GM23338 (cell line): ENCODE measurements around the gene IL21R. TPM values are rescaled to one million over a fixed set of nuclear protein-coding genes. Genes with fewer than 3 reads are reported as not detected.

Experiments used
- ATAC-seq: fragments of 200-7000 bp; cut with Tn5 transposase; 3 replicates; pipeline ENCODE4 v1.9.1; 2020
- DNase-seq: peaks from one replicate; pipeline ENCODE4 v3.0.0-alpha.2; 2015; ENCODE audit warnings: low spot score
- H2AFZ ChIP-seq: fragments of 200-600 bp; sonication (generic); 2 replicates; pipeline ENCODE4 v1.8.0; 2016; ENCODE audit warnings: antibody characterized with exemption, mild to moderate bottlenecking, moderate library complexity
- H3F3A ChIP-seq: fragments of 200-600 bp; sonication (generic); replicated peaks from 2 replicates; pipeline ENCODE4 v1.8.0; 2017; ENCODE audit warnings: antibody characterized with exemption, mixed run types, low read depth
- H3K27ac ChIP-seq: fragments of 200-600 bp; sonication (generic); 2 replicates; pipeline ENCODE4 v1.6.1; 2016; ENCODE audit warnings: low read depth
- H3K27me3 ChIP-seq: fragments of 200-600 bp; sonication (generic); 2 replicates; pipeline ENCODE4 v1.8.0; 2016; ENCODE audit warnings: mild to moderate bottlenecking, mixed run types, moderate library complexity; ENCODE audit not compliant: insufficient read depth
- H3K36me3 ChIP-seq: fragments of 200-600 bp; sonication (generic); 2 replicates; pipeline ENCODE4 v1.8.0; 2016; ENCODE audit warnings: mild to moderate bottlenecking; ENCODE audit not compliant: insufficient read depth
- H3K4me1 ChIP-seq: fragments of 200-600 bp; sonication (generic); 2 replicates; pipeline ENCODE4 v1.8.0; 2016; ENCODE audit warnings: mild to moderate bottlenecking, moderate library complexity; ENCODE audit not compliant: insufficient read depth
- H3K4me2 ChIP-seq: fragments of 200-600 bp; sonication (generic); 2 replicates; pipeline ENCODE4 v1.7.1; 2017; ENCODE audit warnings: mixed run types
- H3K4me3 ChIP-seq: fragments of 200-600 bp; sonication (generic); 2 replicates; pipeline ENCODE4 v1.6.1; 2016; ENCODE audit warnings: mixed run types
- H3K79me2 ChIP-seq: fragments of 200-600 bp; sonication (generic); replicated peaks from 2 replicates; pipeline ENCODE4 v1.8.0; 2017; ENCODE audit warnings: mild to moderate bottlenecking; ENCODE audit not compliant: insufficient read depth
- H3K9me2 ChIP-seq: fragments of 200-600 bp; sonication (generic); 2 replicates; pipeline ENCODE4 v1.8.0; 2017; ENCODE audit not compliant: insufficient read depth
- H4K20me1 ChIP-seq: fragments of 200-600 bp; sonication (generic); replicated peaks from 2 replicates; pipeline ENCODE4 v1.8.0; 2017; ENCODE audit warnings: mild to moderate bottlenecking; ENCODE audit not compliant: insufficient read depth
- H3K27ac Mint-ChIP-seq: 2 replicates; pipeline ENCODE4 v1.8.0; 2020; ENCODE audit warnings: inconsistent platforms, mild to moderate bottlenecking, moderate library complexity, mixed read lengths
- H3K27me3 Mint-ChIP-seq: 3 replicates; pipeline ENCODE4 v1.8.0; 2022; ENCODE audit warnings: low read depth, mild to moderate bottlenecking, moderate library complexity, mixed read lengths, inconsistent platforms; ENCODE audit not compliant: insufficient read depth, poor library complexity
- H3K36me3 Mint-ChIP-seq: 3 replicates; pipeline ENCODE4 v1.8.0; 2021; ENCODE audit warnings: low read depth, mild to moderate bottlenecking, inconsistent platforms, moderate library complexity, mixed read lengths
- H3K4me1 Mint-ChIP-seq: 3 replicates; pipeline ENCODE4 v1.8.0; 2020; ENCODE audit warnings: mild to moderate bottlenecking, inconsistent platforms, mixed read lengths
- H3K4me3 Mint-ChIP-seq: 3 replicates; pipeline ENCODE4 v1.8.0; 2021; ENCODE audit warnings: moderate library complexity, mild to moderate bottlenecking, inconsistent platforms, mixed read lengths
- H3K9me3 Mint-ChIP-seq: 3 replicates; pipeline ENCODE4 v1.8.0; 2020; ENCODE audit warnings: moderate library complexity, mild to moderate bottlenecking, inconsistent platforms, mixed read lengths
- CREB1 ChIP-seq: fragments of 250-450 bp; sonication (Bioruptor Pico); IDR thresholded peaks from 2 replicates; pipeline ENCODE4 v1.5.0; 2020; ENCODE audit warnings: low read depth, mild to moderate bottlenecking, moderate library complexity
- CTCF ChIP-seq, 2 experiments: fragments of 200-600 bp in 1 of 2; sonication (generic) in 1 of 2; conservative IDR thresholded peaks; 2 replicates each; pipeline versions ENCODE4 v1.5.1 to v1.6.1; 2016 to 2017; ENCODE audit warnings: antibody characterized with exemption in 2 of 2, low read depth in 2 of 2, mild to moderate bottlenecking in 2 of 2, moderate library complexity in 1 of 2
- ETS1 ChIP-seq: IDR thresholded peaks from 2 replicates; pipeline ENCODE4 v1.6.1; 2016; ENCODE audit warnings: antibody characterized with exemption
- EZH2 ChIP-seq: fragments of 200-600 bp; sonication (generic); IDR thresholded peaks from one replicate; pipeline ENCODE4 v1.8.0; 2017; ENCODE audit warnings: antibody characterized with exemption, mild to moderate bottlenecking, low read depth; ENCODE audit not compliant: unreplicated experiment
- NANOG ChIP-seq: IDR thresholded peaks from 2 replicates; pipeline ENCODE4 v1.6.1; 2016; ENCODE audit warnings: antibody characterized with exemption, borderline replicate concordance
- REST ChIP-seq: IDR thresholded peaks from one replicate; pipeline ENCODE4 v1.6.1; 2018; ENCODE audit warnings: antibody characterized with exemption; ENCODE audit not compliant: unreplicated experiment
- ZNF114 ChIP-seq: fragments of 250-450 bp; sonication (Bioruptor Pico); IDR thresholded peaks from 2 replicates; pipeline ENCODE4 v1.5.0; 2020; ENCODE audit warnings: mild to moderate bottlenecking, moderate library complexity
- ZNF331 ChIP-seq: fragments of 250-450 bp; sonication (Bioruptor Pico); IDR thresholded peaks from 2 replicates; pipeline ENCODE4 v1.5.0; 2020; ENCODE audit warnings: low read depth, mild to moderate bottlenecking, moderate library complexity
- ZNF462 ChIP-seq: fragments of 250-450 bp; sonication (Bioruptor Pico); IDR thresholded peaks from 2 replicates; pipeline ENCODE4 v1.5.0; 2020; ENCODE audit warnings: mild to moderate bottlenecking, moderate library complexity
- polyA plus RNA-seq: library from polyadenylated mRNA; unstranded; fragments of >200 nt; fragmentation: Nextera tagmentation; extraction: Ambion mirVana; gene quantifications from 2 replicates; pipeline ENCODE4 v1.2.1, GENCODE V29; 2016
- total RNA-seq: library from RNA; depleted of rRNA; stranded (reverse); fragments of >200 nt; shearing (Covaris generic); gene quantifications from 2 replicates; pipeline ENCODE4 v1.2.3, GENCODE V29; 2014

IL21R gene
- total and polyA plus RNA-seq, 2 experiments from 2014 or later: 0.42 to 2.6 TPM

GRCh38 chr16:27492588-27492979 is 90.6 kb downstream of the IL21R start (continued):
- TF ChIP-seq REST (no peak), ETS1 (no peak), ZNF114 (no peak), ZNF331 (CRISPR knock-in tag) (no peak), EZH2 (no peak), CREB1 (CRISPR knock-in tag) (no peak), CTCF (conservative IDR thresholded peaks at IDR 0.05; ENCODE audit: low read depth in 2 of 2) (no peak)

- H3K4me1 Mint-ChIP-seq: no peaks in the 10 kb centered on the region
- no peaks in the 10 kb centered on the region for H3K9me3 Mint-ChIP-seq
- H3K9me2 ChIP-seq: no peaks in the 10 kb centered on the region
- no peaks in the 10 kb centered on the region for H3K4me1 ChIP-seq
- no peaks in the 10 kb centered on the region for H3K79me2 ChIP-seq
- H3K4me2 ChIP-seq: no peak overlapping the region
- peaks cover 38% of the 10 kb centered on the region for H3K36me3 ChIP-seq
- no peak for DNase-seq
- H2AFZ ChIP-seq: no peak overlapping the region
- H3K36me3 Mint-ChIP-seq: peaks cover 83% of the 10 kb centered on the region
- H4K20me1 ChIP-seq: no peaks in the 10 kb centered on the region; the same call in none of the 2 replicates
- H3K27ac Mint-ChIP-seq: no peak overlapping the region
- H3K4me3 ChIP-seq: no peak overlapping the region
- H3K4me3 Mint-ChIP-seq: no peak overlapping the region
- no peak overlapping the region for H3K27ac ChIP-seq
- H3K27me3 ChIP-seq: no peaks in the 10 kb centered on the region
- H3K27me3 Mint-ChIP-seq: peaks cover 2% of the 10 kb centered on the region
- H3F3A ChIP-seq: no peaks in the 10 kb centered on the region
- no peak for ATAC-seq
- TF ChIP-seq ZNF462 (CRISPR knock-in tag) (no peak), NANOG (no peak), ZNF331 (CRISPR knock-in tag) (no peak)
These were observed 93.2 kb downstream of the IL21R start for GRCh38 chr16:27495191-27495590.
